SK-N-SH (cell line): ENCODE results near the gene MEG3. TPM values are rescaled to one million over a fixed set of nuclear protein-coding genes. Genes with fewer than 3 reads are reported as not detected.

Source experiments
- CTCF ChIA-PET: fragments of 300-600, 350-600 bp; formaldehyde crosslinking; extraction: SDS; loops from one replicate; lab custom pipeline; 2021; lab: Yijun Ruan, JAX
- POLR2A ChIA-PET: fragments of 350-600 bp; sonication (Branson Sonifier 250); formaldehyde crosslinking; extraction: SDS; loops from one replicate; lab custom pipeline; 2020; ENCODE audit warnings: antibody characterized with exemption, inconsistent platforms; lab: Yijun Ruan, JAX
- DNase-seq: peaks from one replicate; pipeline ENCODE4 v3.0.0; 2012
- H2AFZ ChIP-seq: fragments of 200-600 bp; sonication (generic); 2 replicates; pipeline ENCODE4 v1.8.1; 2016; ENCODE audit warnings: antibody characterized with exemption, mild to moderate bottlenecking, low read depth
- H3F3A ChIP-seq: fragments of 200-600 bp; sonication (generic); replicated peaks from 2 replicates; pipeline ENCODE3; 2016; ENCODE audit warnings: antibody characterized with exemption, mild to moderate bottlenecking; ENCODE audit not compliant: insufficient read depth
- H3K27ac ChIP-seq, 2 experiments: fragments of 200-500 bp in 1 of 2; fragments of 200-600 bp in 1 of 2; sonication (Bioruptor generic) in 1 of 2; sonication (generic), shearing (Covaris generic) in 1 of 2; 2 replicates each; pipeline versions ENCODE4 v1.5.1 to v1.6.1; 2014 to 2016; ENCODE audit warnings: low read depth in 2 of 2, inconsistent platforms in 1 of 2, low read length in 1 of 2, mild to moderate bottlenecking in 1 of 2, mixed read lengths in 1 of 2
- H3K27me3 ChIP-seq: fragments of 200-600 bp; sonication (generic), shearing (Covaris generic); 2 replicates; pipeline ENCODE4 v1.6.1; 2016; ENCODE audit warnings: mixed run types; ENCODE audit not compliant: insufficient read depth
- H3K36me3 ChIP-seq, 2 experiments: fragments of 200-500 bp in 1 of 2; fragments of 200-600 bp in 1 of 2; sonication (Bioruptor generic) in 1 of 2; sonication (generic) in 1 of 2; replicated peaks in 1 of 2; 2 replicates each; pipeline versions ENCODE3 to v1.5.1; 2014 to 2016; ENCODE audit warnings: low read length in 1 of 2, mild to moderate bottlenecking in 1 of 2; ENCODE audit not compliant: insufficient read depth in 2 of 2, control insufficient read depth in 1 of 2
- H3K4me1 ChIP-seq, 2 experiments: fragments of 200-500 bp in 1 of 2; fragments of 200-600 bp in 1 of 2; sonication (Bioruptor generic) in 1 of 2; sonication (generic), shearing (Covaris generic) in 1 of 2; 2 replicates each; pipeline versions ENCODE4 v1.5.1 to v1.6.1; 2014 to 2016; ENCODE audit warnings: low read depth in 1 of 2, low read length in 1 of 2, mixed run types in 1 of 2; ENCODE audit not compliant: insufficient read depth in 2 of 2, control insufficient read depth in 1 of 2
- H3K4me2 ChIP-seq: fragments of 200-600 bp; sonication (generic), shearing (Covaris generic); 2 replicates; pipeline ENCODE4 v1.6.1; 2017; ENCODE audit warnings: mixed run types
- H3K4me3 ChIP-seq, 2 experiments: fragments of 200-500 bp in 1 of 2; fragments of 200-600 bp in 1 of 2; sonication (Bioruptor generic) in 1 of 2; sonication (generic), shearing (Covaris generic) in 1 of 2; 2 replicates each; pipeline versions ENCODE4 v1.5.1 to v1.8.1; 2014 to 2016; ENCODE audit warnings: low read depth in 2 of 2, inconsistent platforms in 1 of 2, low read length in 1 of 2, mild to moderate bottlenecking in 1 of 2, mixed read lengths in 1 of 2, moderate library complexity in 1 of 2
- H3K79me2 ChIP-seq: fragments of 200-600 bp; sonication (generic); 2 replicates; pipeline ENCODE4 v1.8.1; 2017; ENCODE audit warnings: mild to moderate bottlenecking; ENCODE audit not compliant: insufficient read depth
- H3K9ac ChIP-seq: fragments of 200-600 bp; sonication (generic); 2 replicates; pipeline ENCODE4 v1.6.1; 2017; ENCODE audit warnings: mixed run types
- H3K9me2 ChIP-seq: fragments of 200-600 bp; sonication (generic); 2 replicates; pipeline ENCODE4 v1.6.1; 2017; ENCODE audit warnings: mixed run types
- H3K9me3 ChIP-seq: fragments of 200-600 bp; sonication (generic); 2 replicates; pipeline ENCODE4 v1.6.1; 2017; ENCODE audit warnings: mixed run types, mild to moderate bottlenecking, moderate library complexity
- H4K20me1 ChIP-seq: fragments of 200-600 bp; sonication (generic); 2 replicates; pipeline ENCODE4 v1.6.1; 2017; ENCODE audit warnings: mild to moderate bottlenecking, mixed run types; ENCODE audit not compliant: insufficient read depth
- CHD2 ChIP-seq: fragments of 150-350 bp; IDR thresholded peaks from 2 replicates; pipeline ENCODE4 v1.6.1; 2018; ENCODE audit warnings: low read length; ENCODE audit not compliant: partially characterized antibody
- CTCF ChIP-seq: fragments of 200-600 bp; sonication (generic); IDR thresholded peaks from 2 replicates; pipeline ENCODE4 v1.6.1; 2017; ENCODE audit warnings: antibody characterized with exemption, mild to moderate bottlenecking, moderate library complexity
- EP300 ChIP-seq, 2 experiments: IDR thresholded peaks; 2 replicates each; pipeline versions ENCODE4 v1.4.0 to v1.6.1; 2012; ENCODE audit warnings: borderline replicate concordance in 1 of 2, low read depth in 1 of 2, low read length in 1 of 2
- EZH2phosphoT487 ChIP-seq: fragments of 200-600 bp; sonication (generic); IDR thresholded peaks from 2 replicates; pipeline ENCODE4 v1.6.1; 2017; ENCODE audit warnings: low read depth, mixed run types, mild to moderate bottlenecking, antibody characterized with exemption, moderate library complexity, borderline replicate concordance
- IRF3 ChIP-seq: fragments of 150-350 bp; IDR thresholded peaks from 2 replicates; pipeline ENCODE4 v1.6.1; 2016; ENCODE audit warnings: mild to moderate bottlenecking, low read depth, low read length
- MAX ChIP-seq: IDR thresholded peaks from 2 replicates; pipeline ENCODE4 v1.4.0; 2012; ENCODE audit warnings: low read depth
- MEF2A ChIP-seq: IDR thresholded peaks from 2 replicates; pipeline ENCODE4 v1.4.0; 2012; ENCODE audit warnings: low read depth, borderline replicate concordance
- PBX3 ChIP-seq: IDR thresholded peaks from 2 replicates; pipeline ENCODE4; 2012
- REST ChIP-seq: IDR thresholded peaks from 2 replicates; pipeline ENCODE4 v1.6.1; 2012; ENCODE audit warnings: mild to moderate bottlenecking, low read depth, low read length, moderate library complexity
- RFX5 ChIP-seq: IDR thresholded peaks from 2 replicates; pipeline ENCODE4 v1.6.1; 2012; ENCODE audit warnings: mild to moderate bottlenecking, improper control_type of control experiment, low read length
- RXRA ChIP-seq: IDR thresholded peaks from 2 replicates; pipeline ENCODE4 v1.4.0; 2012; ENCODE audit warnings: low read depth, mild to moderate bottlenecking, borderline replicate concordance
- SIN3A ChIP-seq: IDR thresholded peaks from 2 replicates; pipeline ENCODE4 v1.6.1; 2012; ENCODE audit warnings: low read depth, mild to moderate bottlenecking, low read length, moderate library complexity, borderline replicate concordance
- SMC3 ChIP-seq: IDR thresholded peaks from 2 replicates; pipeline ENCODE4 v1.6.1; 2012; ENCODE audit warnings: low read depth, low read length, improper control_type of control experiment
- TCF12 ChIP-seq: IDR thresholded peaks from 2 replicates; pipeline ENCODE4 v1.4.0; 2012
- USF1 ChIP-seq: IDR thresholded peaks from 2 replicates; pipeline ENCODE4 v1.4.0; 2012; ENCODE audit warnings: low read depth, borderline replicate concordance
- ZBTB33 ChIP-seq: IDR thresholded peaks from 2 replicates; pipeline ENCODE4 v1.4.0; 2012; ENCODE audit warnings: low read depth, borderline replicate concordance
- WGBS: methylation state at CpG from one replicate; pipeline ENCODE4 v1.1.6; 2017; ENCODE audit warnings: low lambda C conversion rate; 5-methylcytosine and 5-hydroxymethylcytosine counted together
- polyA plus RNA-seq, 3 experiments: library from polyadenylated mRNA; depleted of rRNA; stranded (reverse); fragments of >200 nt; gene quantifications; 2 replicates each; pipeline ENCODE4 v1.2.3, GENCODE V29; 2012

MEG3 gene
- polyA plus RNA-seq, 1 of the 3 experiments (the other 2 are of a cell fraction): not detected

- Histone ChIP-seq H3K27me3 (no peaks in the 10 kb centered on the region), H3K36me3 (no peaks in the 10 kb centered on the region), H2AFZ (no peak overlapping the region), H3K9me2 (no peaks in the 10 kb centered on the region), H3K9ac (no peak overlapping the region), H3K27ac (no peak overlapping the region), H3K4me2 (no peak overlapping the region), H3K4me1 (peaks cover 0 to 11% of the 10 kb centered on the region in 2 experiments; a peak in 1 of 4 replicates), H3K9me3 (no peaks in the 10 kb centered on the region), H3K4me3 (no peak overlapping the region), H3K79me2 (no peaks in the 10 kb centered on the region), H4K20me1 (no peaks in the 10 kb centered on the region), H3F3A (no peaks in the 10 kb centered on the region)
- 54% methylated on average over 8 of the region's 8 CpGs for WGBS
- TF ChIP-seq PBX3 (no peak), MAX (no peak), RXRA (no peak), SIN3A (no peak), EZH2phosphoT487 (no peak), CHD2 (no peak), RFX5 (no peak), ZBTB33 (no peak), CTCF (no peak), IRF3 (no peak), USF1 (no peak), SMC3 (no peak), MEF2A (no peak), TCF12 (no peak), REST (no peak), EP300 (IDR thresholded peaks at IDR 0.05; ENCODE audit: borderline replicate concordance in 1 of 2, low read depth in 1 of 2, low read length in 1 of 2) (no peak)
- CTCF ChIA-PET: no interaction called here
- POLR2A ChIA-PET: no interaction called here
- DNase-seq: no peak
These were observed 4.8 kb downstream of the MEG3 start for GRCh38 chr14:100830681-100831080.
